CD4-positive, alpha-beta T cell treated with Interleukin-2 at 100 ng/mL for 4 hours (primary cell): Measurements from ENCODE around the gene ARHGEF40.

Experiments
- DNase-seq: peaks from one replicate; pipeline ENCODE4 v3.0.0-alpha.2; 2020; ENCODE audit warnings: low spot score

ARHGEF40 gene

DNA sequence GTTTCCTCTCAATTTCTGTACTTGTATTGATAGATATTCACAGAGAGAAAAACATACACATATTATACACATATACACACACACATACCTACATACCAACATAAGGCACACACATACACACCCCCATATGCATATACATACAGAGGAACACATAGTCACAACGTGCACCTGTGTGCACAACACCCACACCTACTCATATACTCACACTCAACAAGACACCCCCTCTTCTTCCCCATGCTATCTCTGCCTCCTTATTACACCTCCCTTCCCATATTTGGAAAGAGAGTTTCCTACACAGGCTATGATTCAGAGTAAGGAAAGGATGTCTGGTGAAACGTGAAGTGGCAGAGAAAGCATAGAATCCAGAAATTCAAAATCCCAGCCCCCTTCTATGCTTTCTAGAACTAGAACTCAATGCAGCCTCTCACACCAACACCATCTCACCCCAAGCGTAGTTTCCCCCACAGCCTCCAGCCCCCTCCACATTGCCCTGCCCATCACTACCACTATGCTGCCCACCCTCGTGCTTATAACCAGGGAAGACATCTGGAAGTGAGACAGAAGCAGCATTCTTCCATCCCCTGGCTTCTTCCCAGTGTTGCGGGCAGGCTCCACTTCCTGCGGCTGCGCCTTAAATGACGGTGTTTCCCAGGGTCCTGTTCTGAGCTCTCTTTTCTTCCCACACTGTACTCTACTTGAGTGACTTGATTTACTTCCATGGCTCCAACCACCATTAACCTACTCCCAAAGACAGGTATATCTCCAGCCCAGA is 10.1 kb upstream of the ARHGEF40 start:
- no peak for DNase-seq

DNA sequence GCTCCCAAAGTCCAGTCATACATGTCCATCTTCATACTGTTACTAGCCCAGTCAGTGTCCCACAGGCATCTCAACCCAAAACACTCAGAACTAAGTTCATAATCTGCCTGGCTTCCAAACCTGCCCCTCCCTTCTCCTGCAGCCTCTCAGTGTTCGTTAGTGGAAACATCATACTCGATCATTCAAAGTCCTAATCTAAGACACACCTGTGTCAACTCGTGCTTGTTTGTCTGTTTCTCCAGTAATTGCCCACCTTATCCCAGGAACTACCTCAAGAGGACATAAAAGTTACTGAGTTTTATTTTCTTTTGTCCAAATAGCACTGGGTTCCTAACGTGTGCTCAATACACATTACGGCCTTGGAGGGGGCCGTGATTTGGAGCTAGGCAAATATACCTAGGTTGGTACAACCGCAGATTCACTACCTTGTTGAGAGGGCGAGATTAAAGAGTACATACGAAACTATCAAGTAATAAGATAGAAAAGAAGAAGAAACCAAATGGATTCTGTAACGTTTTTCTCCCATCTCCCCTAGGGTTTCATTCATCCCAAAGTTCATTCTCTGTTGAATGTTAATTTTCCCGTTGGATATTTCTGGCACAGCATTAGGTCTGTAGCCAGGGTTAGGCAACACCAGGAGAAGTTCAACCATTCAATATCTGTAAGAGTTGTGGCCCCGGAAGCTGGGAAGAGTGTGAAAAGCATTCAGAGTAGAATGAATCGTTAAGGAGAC is 9.3 kb upstream of the ARHGEF40 start:
- no peak for DNase-seq

DNA sequence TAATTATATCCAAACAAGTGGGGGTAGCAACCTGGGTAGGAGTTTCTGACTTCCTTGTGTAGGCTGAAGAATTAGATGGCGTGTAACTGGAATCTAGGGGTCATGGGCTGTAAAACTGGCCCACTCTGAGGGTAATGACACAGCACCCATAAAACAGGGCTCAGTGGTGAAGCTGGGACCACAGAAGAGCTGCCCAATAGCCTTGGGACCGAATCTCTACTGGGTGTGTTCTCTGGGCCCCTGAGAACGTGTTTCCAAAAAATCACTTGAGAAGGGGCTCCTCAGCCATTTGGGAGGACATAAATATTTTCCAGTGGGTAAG is 8.8 kb upstream of the ARHGEF40 start:
- DNase-seq = no peak

DNA sequence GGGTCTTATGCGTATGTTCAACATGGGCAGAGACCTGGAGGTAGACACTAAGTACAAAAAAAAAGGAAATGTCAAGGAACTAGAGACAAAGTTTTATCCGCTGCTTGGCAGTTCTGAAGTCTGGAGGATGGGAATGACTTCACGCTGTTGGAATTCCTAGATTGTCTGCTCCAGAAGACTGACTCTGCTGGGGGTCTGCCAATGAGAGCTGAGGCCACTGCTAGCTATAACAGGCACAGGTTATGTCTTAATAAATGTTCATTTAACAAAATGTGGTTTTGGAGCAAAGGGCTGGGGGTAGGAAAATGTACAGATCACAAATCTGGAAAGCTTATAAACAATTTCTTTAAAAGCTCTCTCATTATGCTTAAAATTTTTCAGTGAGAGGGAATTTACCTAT is 6.6 kb upstream of the ARHGEF40 start:
- no peak for DNase-seq

GRCh38 chr14:21066882-21067502 is 3.1 kb upstream of the ARHGEF40 start:
- peak; percentile 31 for DNase-seq

DNA sequence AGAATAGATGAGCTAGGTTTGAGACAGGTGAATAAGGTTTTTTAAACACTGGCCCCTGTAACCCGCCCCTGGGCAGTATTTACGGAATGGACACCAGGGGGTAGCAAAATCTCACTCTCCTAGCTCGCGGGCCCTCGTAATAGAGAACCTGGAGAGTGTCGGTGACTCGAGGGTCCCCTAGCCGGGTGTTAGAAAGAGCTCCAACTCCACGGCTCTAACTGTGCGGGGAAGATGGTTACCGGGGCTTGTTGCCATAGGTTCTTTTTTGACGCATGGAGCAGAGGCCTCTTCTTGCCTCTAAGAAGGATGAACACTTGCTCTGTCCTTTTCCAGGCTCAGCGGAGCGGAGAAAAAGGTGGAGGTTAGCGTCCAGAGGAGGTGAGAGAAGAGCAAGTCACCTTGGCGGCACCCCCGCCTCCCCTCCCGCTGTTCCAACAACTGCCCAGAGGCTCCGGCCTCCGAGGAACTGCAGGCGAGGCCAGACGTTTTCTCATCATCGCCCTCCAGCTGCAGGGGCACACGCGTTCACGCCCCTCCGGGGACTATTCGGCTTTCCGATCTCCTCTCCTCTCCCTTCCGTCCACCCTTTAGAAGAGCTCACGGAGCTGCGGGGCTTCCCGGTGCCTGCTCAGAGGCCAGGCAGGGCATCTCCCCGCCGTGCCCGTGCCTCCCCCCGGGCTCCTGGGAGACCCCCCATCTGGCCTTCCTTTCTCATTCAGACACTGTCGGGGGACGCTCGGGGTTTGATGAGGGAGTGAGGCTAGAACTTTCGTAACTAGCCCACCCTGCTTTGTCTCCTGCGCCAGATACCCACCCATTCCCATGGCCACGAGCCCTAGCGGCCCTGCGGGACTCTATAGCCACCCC is 1.4 kb upstream of the ARHGEF40 start:
- peak; percentile 81 for DNase-seq

DNA sequence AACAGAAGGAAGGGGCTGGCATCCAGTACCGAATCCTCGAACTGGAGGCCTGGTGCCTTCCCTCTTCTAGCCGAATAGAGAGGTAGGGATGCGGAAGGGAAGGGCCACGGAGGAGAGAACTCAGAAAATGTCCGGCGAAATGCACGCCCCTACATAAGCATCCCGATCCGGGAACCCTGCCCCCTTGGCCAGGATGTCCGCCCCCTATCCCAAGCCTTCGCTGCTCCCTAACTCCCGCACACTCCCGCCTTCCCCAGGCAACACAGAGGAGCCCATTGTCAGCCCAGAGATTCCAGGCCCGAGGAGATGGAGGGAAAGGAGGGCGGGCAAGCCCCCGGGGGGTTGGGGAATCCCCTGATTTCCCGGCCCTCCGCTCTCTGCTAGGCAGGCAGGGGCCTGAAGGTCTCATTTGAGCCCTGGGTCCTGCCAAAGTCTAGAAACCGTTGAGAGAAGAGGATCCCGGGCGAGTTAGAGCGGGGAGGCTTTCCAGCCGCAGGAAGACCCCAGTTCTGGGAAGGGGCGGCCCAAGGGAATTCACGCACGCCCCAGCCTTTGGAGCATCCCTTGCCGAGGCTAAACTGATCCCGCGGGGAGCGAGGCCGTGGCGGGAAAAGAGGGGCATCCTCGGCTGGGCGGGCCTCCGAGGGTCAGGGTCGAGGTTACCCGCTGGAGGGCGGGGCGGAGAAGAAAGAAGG is 569 bp upstream of the ARHGEF40 start:
- no peak for DNase-seq

DNA sequence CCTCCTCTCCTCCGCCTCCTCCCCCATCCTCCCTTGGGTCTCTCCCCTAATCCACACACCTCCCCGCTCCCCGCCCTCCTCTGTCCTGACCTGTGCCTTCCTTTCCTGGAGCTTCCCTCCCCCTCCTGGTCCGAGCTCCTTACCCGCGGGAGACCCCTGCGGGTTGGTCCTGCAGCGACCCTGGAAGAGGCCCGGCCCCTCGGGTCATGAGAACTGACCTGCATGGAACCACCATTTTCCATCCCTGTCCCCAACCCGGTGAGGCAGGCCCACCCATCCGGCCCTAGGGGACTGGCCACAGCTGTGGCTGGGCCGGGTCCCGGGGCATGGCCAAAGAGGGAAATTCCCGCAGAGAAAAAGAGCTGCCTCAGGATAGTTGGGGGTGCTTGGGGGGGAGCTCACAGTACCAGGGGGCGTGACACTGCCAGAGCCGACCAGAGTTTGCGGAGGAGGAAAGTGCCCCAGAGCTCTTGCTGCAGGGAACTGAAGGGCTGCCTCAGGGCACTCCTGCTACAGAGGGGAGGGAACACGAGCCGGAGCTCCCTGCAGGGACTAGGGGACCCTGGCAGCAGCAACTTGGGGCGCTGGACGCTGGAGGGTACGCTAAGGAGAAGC is 613 bp downstream of the ARHGEF40 start:
- DNase-seq = peak; percentile 26

- peak; percentile 54 for DNase-seq
Observed at GRCh38 chr14:21071225-21072030, 1.3 kb downstream of the ARHGEF40 start.

- DNase-seq = no peak
Observed at GRCh38 chr14:21072031-21072473, 1.9 kb downstream of the ARHGEF40 start.

- no peak for DNase-seq
Observed at GRCh38 chr14:21072781-21073339, 2.8 kb downstream of the ARHGEF40 start.

GRCh38 chr14:21073921-21074320 is 3.8 kb downstream of the ARHGEF40 start:
- no peak for DNase-seq

DNA sequence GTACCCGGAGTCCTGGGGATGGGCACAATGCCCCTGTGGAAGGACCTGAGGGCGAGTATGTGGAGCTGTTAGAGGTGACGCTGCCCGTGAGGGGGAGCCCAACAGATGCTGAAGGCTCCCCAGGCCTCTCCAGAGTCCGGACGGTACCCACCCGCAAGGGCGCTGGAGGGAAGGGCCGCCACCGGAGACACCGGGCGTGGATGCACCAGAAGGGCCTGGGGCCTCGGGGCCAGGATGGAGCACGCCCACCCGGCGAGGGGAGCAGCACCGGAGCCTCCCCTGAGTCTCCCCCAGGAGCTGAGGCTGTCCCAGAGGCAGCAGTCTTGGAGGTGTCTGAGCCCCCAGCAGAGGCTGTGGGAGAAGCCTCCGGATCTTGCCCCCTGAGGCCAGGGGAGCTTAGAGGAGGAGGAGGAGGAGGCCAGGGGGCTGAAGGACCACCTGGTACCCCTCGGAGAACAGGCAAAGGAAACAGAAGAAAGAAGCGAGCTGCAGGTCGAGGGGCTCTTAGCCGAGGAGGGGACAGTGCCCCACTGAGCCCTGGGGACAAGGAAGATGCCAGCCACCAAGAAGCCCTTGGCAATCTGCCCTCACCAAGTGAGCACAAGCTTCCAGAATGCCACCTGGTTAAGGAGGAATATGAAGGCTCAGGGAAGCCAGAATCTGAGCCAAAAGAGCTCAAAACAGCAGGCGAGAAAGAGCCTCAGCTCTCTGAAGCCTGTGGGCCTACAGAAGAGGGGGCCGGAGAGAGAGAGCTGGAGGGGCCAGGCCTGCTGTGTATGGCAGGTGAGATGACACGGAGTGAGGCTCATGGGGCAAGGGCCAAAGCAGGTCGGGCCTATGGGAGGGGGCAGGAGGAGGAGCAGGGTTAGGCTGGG is 4.5 kb downstream of the ARHGEF40 start:
- DNase-seq = no peak

DNA sequence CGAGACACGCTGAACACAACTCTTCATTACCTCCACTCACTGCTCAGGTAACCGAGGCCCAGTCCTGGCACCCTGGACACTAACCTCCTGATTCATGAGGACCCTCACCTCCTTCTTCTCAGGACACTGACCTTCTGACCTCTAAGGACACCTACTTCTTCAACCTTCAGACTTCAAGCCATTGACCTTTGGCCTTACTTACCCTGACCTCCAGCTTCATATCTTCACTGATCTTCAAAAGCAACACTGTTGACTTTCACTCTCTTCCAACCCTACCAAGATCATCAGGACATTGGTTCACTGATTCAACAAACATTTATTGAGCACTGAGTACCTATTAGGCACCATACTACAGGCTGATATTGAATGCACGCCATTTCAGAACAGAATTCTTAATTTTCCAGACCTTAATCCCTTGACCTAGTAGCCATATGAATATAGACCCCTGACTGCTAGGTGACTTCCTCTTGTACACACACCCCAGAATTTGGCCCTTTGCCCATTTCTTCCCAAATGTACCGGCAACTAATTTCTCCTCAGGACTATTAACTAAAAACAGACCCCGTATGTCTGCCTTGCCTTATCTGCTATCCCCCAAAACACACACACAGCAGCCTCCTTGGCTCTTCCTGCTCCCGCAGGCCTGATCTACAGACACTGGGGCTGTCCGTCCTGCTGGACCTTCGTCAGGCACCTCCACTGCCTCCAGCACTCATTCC is 5.8 kb downstream of the ARHGEF40 start:
- no peak for DNase-seq

DNA sequence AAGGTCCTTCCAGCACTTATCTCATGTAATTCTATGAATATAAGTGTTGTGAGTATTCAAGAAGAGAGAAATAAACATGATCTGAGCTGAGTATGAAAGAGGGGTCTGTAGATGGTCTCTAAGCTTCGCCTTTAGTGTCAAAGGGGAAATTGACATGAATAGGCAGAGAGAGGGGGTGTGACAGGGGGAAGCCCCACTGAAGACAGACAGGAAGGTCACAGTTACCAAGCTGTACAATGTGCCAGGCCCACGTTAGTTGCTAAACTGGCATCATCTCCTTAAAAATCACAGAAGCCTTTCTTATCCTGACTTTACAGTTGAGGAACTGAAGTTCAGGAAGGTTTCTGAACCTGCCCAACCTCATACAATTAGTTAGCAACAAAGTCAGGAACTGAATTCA is 7.6 kb downstream of the ARHGEF40 start:
- no peak for DNase-seq

GRCh38 chr14:21078287-21078686 is 8.2 kb downstream of the ARHGEF40 start:
- no peak for DNase-seq

DNA sequence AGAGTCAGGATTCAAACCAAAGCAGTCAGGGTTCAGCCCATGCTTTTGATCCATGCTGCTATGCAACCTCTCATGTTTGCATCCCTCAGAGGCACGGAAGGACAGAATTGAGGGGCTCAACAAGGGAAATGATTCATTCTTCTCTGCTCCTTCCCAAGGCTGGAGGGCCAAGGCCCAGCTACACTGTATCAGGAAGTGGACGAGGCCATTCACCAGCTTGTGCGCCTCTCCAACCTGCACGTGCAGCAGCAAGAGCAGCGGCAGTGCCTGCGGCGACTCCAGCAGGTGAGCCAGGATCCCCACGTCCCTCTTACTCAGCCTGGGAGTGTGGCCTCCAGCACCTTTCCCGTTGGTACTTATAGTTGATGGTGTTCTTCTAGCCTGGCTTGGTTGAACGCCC is 8.6 kb downstream of the ARHGEF40 start:
- DNase-seq = no peak

- no peak for DNase-seq
Observed at GRCh38 chr14:21081521-21082142, 11.5 kb downstream of the ARHGEF40 start.
